ENCODE measurements around the gene MLC1. TPM values are rescaled to one million over a fixed set of nuclear protein-coding genes. Genes with fewer than 3 reads are reported as not detected.

The MLC1 gene
- total RNA-seq, 1 experiment from 2014 or later = not detected

GRCh38 chr22:50071432-50072166, 13.6 kb downstream of the MLC1 start:
- intact Hi-C loops (cut with micrococcal nuclease; ENCODE audit: unreplicated experiment) = no loop called here
- POLR2A ChIA-PET = no interaction called here
- TF ChIP-seq POLR2AphosphoS5 (IDR thresholded peaks at IDR 0.05; ENCODE audit: low read depth, low read length) (no peak), TCF7L2 (IDR thresholded peaks at IDR 0.05; ENCODE audit: low read depth, low read length) (no peak), CTCF (IDR thresholded peaks at IDR 0.05) (no peak), SIN3A (IDR thresholded peaks at IDR 0.05; ENCODE audit: borderline replicate concordance, insufficient read depth, low read depth, low read length) (no peak), REST (IDR thresholded peaks at IDR 0.05; ENCODE audit: insufficient read depth in 1 of 2, low read depth in 2 of 2, low read length in 1 of 2) (no peak)

GRCh38 chr22:50070366-50070765, 14.9 kb downstream of the MLC1 start:
- no TSS peak for BruUV-seq (replicated peaks)
- no peaks in the 10 kb centered on the region for H3K36me3 ChIP-seq (ENCODE audit: control insufficient read depth, insufficient read depth, low read length)
- H3K4me3 ChIP-seq (ENCODE audit: low read depth in 2 of 2, low read length in 2 of 2) = no peak overlapping the region
- H3K4me1 ChIP-seq (ENCODE audit: control insufficient read depth, insufficient read depth, low read length) = no peaks in the 10 kb centered on the region
- no peaks in the 10 kb centered on the region for H3K27me3 ChIP-seq (ENCODE audit: control insufficient read depth, insufficient read depth, low read length)
- no peak for TF ChIP-seq POLR2AphosphoS5 (IDR thresholded peaks at IDR 0.05; ENCODE audit: low read depth, low read length)
- no peak for TF ChIP-seq CTCF (IDR thresholded peaks at IDR 0.05)
- no peak for TF ChIP-seq TCF7L2 (IDR thresholded peaks at IDR 0.05; ENCODE audit: low read depth, low read length)
- CTCF ChIA-PET = no interaction called here
- H3K27ac ChIP-seq (ENCODE audit: low read length) = no peak overlapping the region
- ATAC-seq (no peak), DNase-seq (ENCODE audit: low read depth, low spot score) (no peak)
- H3K9me3 ChIP-seq (ENCODE audit: control insufficient read depth, insufficient read depth, low read depth, low read length) = no peaks in the 10 kb centered on the region
- intact Hi-C loops (cut with micrococcal nuclease; ENCODE audit: unreplicated experiment) = no loop called here
- POLR2A ChIA-PET = no interaction called here
- in situ Hi-C loops (cut with HindIII; ENCODE audit: low pct_unique_long_range_greater_than_20kb, low sequenced_read_pairs) = no loop called here

More at GRCh38 chr22:50071432-50072166, 13.6 kb downstream of the MLC1 start:
- H3K36me3 ChIP-seq (ENCODE audit: control insufficient read depth, insufficient read depth, low read length) = no peaks in the 10 kb centered on the region
- BruUV-seq (replicated peaks) = no TSS peak
- ATAC-seq (no peak), DNase-seq (ENCODE audit: low read depth, low spot score) (no peak)
- CTCF ChIA-PET = interaction anchor here (0.6 kb wide), 1 partner anchor 60 kb away, joined by 3 read pairs; no protein-coding TSS in a partner anchor
- H3K27me3 ChIP-seq (ENCODE audit: control insufficient read depth, insufficient read depth, low read length) = no peaks in the 10 kb centered on the region
- H3K9me3 ChIP-seq (ENCODE audit: control insufficient read depth, insufficient read depth, low read depth, low read length) = no peaks in the 10 kb centered on the region
- no peak overlapping the region for H3K27ac ChIP-seq (ENCODE audit: low read length)
- no peaks in the 10 kb centered on the region for H3K4me1 ChIP-seq (ENCODE audit: control insufficient read depth, insufficient read depth, low read length)
- in situ Hi-C loops (cut with HindIII; ENCODE audit: low pct_unique_long_range_greater_than_20kb, low sequenced_read_pairs) = no loop called here
- no peak overlapping the region for H3K4me3 ChIP-seq (ENCODE audit: low read depth in 2 of 2, low read length in 2 of 2)
